HepG2 (cell line): ENCODE data around the gene EIF3J. TPM values are rescaled to one million over a fixed set of nuclear protein-coding genes. Genes with fewer than 3 reads are reported as not detected.

Experiments
- GATA4 ChIP-seq: sonication (generic); IDR thresholded peaks from 2 replicates; pipeline ENCODE4 v1.6.1; 2016; ENCODE audit warnings: antibody characterized with exemption, low read depth, borderline replicate concordance
- HNRNPK ChIP-seq: fragments of 200-400 bp; formaldehyde crosslinking; IDR thresholded peaks from 2 replicates; pipeline ENCODE4 v1.6.1; 2018; ENCODE audit warnings: low read length, low read depth, moderate library complexity, mild to moderate bottlenecking; ENCODE audit not compliant: poor library complexity, severe bottlenecking
- HNRNPLL ChIP-seq: fragments of 200-400 bp; formaldehyde crosslinking; IDR thresholded peaks from 2 replicates; pipeline ENCODE4 v1.6.1; 2017; ENCODE audit warnings: mild to moderate bottlenecking, low read depth, low read length; ENCODE audit not compliant: poor library complexity, severe bottlenecking
- HNRNPUL1 ChIP-seq: fragments of 200-400 bp; formaldehyde crosslinking; IDR thresholded peaks from 2 replicates; pipeline ENCODE4 v1.6.1; 2017; ENCODE audit warnings: low read depth, mild to moderate bottlenecking, low read length, moderate library complexity
- SETDB1 ChIP-seq: sonication (generic); formaldehyde crosslinking; IDR thresholded peaks from 2 replicates; pipeline ENCODE4 v1.5.1; 2020; ENCODE audit warnings: missing genetic modification reagents, mild to moderate bottlenecking, borderline replicate concordance
- SIN3A ChIP-seq: IDR thresholded peaks from 2 replicates; pipeline ENCODE4 v1.6.1; 2011; ENCODE audit warnings: low read depth, mild to moderate bottlenecking, control low read depth, low read length, borderline replicate concordance
- SKI ChIP-seq: fragments of 450-650 bp; IDR thresholded peaks from one replicate; pipeline ENCODE4 v1.6.1; 2018; ENCODE audit warnings: mild to moderate bottlenecking; ENCODE audit not compliant: partially characterized antibody
- SRSF9 ChIP-seq: fragments of 200-400 bp; formaldehyde crosslinking; IDR thresholded peaks from 2 replicates; pipeline ENCODE4 v1.6.1; 2018; ENCODE audit warnings: borderline replicate concordance, mild to moderate bottlenecking, low read depth, low read length; ENCODE audit not compliant: insufficient read depth, poor library complexity, severe bottlenecking
- U2AF1 ChIP-seq: fragments of 200-400 bp; formaldehyde crosslinking; optimal IDR thresholded peaks from 2 replicates; pipeline ENCODE3; 2017; ENCODE audit warnings: mild to moderate bottlenecking, low read depth, low read length
- ZNF260 ChIP-seq: sonication (generic); formaldehyde crosslinking; IDR thresholded peaks from 2 replicates; pipeline ENCODE4 v1.4.0; 2020; ENCODE audit warnings: missing genetic modification reagents, low read depth, mild to moderate bottlenecking, borderline replicate concordance
- ZNF3 ChIP-seq: IDR thresholded peaks from 2 replicates; pipeline ENCODE4 v1.7.0; 2017; ENCODE audit warnings: inconsistent platforms
- ZNF34 ChIP-seq: sonication (generic); formaldehyde crosslinking; IDR thresholded peaks from 2 replicates; pipeline ENCODE4 v1.4.0; 2020; ENCODE audit warnings: mild to moderate bottlenecking, missing genetic modification reagents, borderline replicate concordance
- ZNF569 ChIP-seq: sonication (generic); formaldehyde crosslinking; IDR thresholded peaks from 2 replicates; pipeline ENCODE4 v1.5.0; 2020; ENCODE audit warnings: mild to moderate bottlenecking, missing genetic modification reagents, moderate library complexity, borderline replicate concordance
- ZSCAN22 ChIP-seq: sonication (generic); formaldehyde crosslinking; IDR thresholded peaks from 2 replicates; pipeline ENCODE4 v1.4.0; 2020; ENCODE audit warnings: mild to moderate bottlenecking, missing genetic modification reagents
- ZSCAN30 ChIP-seq: sonication (generic); formaldehyde crosslinking; IDR thresholded peaks from 2 replicates; pipeline ENCODE4 v1.5.0; 2020; ENCODE audit warnings: mild to moderate bottlenecking, missing genetic modification reagents
- polyA plus RNA-seq, 8 experiments: library from polyadenylated mRNA; depleted of rRNA in 3 of 8; stranded (reverse) in 7 of 8; unstranded in 1 of 8; fragments of >200 nt; fragmentation: Illumina TruSeq in 4 of 8; extraction: Trizol in 4 of 8; gene quantifications; 2 replicates each; pipeline versions ENCODE4 v1.2.1 to v1.2.3, GENCODE V29; 2011 to 2016; ENCODE audit warnings: low read depth in 4 of 8, missing spikeins in 1 of 8, mixed read lengths in 1 of 8; ENCODE audit not compliant: insufficient read depth in 1 of 8
- total RNA-seq, 5 experiments: library from RNA; depleted of rRNA; stranded (reverse); fragments of >200 nt; fragmentation: Illumina TruSeq; extraction: Trizol; gene quantifications; 2 replicates each; pipeline ENCODE4 v1.2.3, GENCODE V29; 2016; ENCODE audit warnings: low read depth in 1 of 5
- TF ChIP-seq, protein P1 (sequence below): IDR thresholded peaks from 2 replicates; pipeline ENCODE4 v1.6.1; 2016; ENCODE audit warnings: missing biosample characterization, missing genetic modification reagents, low read depth
- TF ChIP-seq, protein P2 (sequence below): IDR thresholded peaks from 2 replicates; pipeline ENCODE4 v1.6.1; 2012; ENCODE audit warnings: low read depth, low read length, improper control_type of control experiment
- TF ChIP-seq, protein P3 (sequence below): sonication (generic); formaldehyde crosslinking; IDR thresholded peaks from 2 replicates; pipeline ENCODE4 v1.5.0; 2020; ENCODE audit warnings: mild to moderate bottlenecking, missing genetic modification reagents
- TF ChIP-seq, protein P4 (sequence below): sonication (generic); formaldehyde crosslinking; IDR thresholded peaks from 2 replicates; pipeline ENCODE4 v1.8.0; 2023; ENCODE audit warnings: mild to moderate bottlenecking, missing genetic modification reagents
- TF ChIP-seq, protein P5 (sequence below): sonication (generic); formaldehyde crosslinking; IDR thresholded peaks from 2 replicates; pipeline ENCODE4 v1.8.0; 2022; ENCODE audit warnings: missing genetic modification reagents, low read depth, mild to moderate bottlenecking, borderline replicate concordance

The EIF3J gene
- total and polyA plus RNA-seq, 2 of the 13 experiments (the other 11 are each of a cell fraction or from before 2014, with no cell fraction given), result 51.7 to 69.2 TPM

DNA sequence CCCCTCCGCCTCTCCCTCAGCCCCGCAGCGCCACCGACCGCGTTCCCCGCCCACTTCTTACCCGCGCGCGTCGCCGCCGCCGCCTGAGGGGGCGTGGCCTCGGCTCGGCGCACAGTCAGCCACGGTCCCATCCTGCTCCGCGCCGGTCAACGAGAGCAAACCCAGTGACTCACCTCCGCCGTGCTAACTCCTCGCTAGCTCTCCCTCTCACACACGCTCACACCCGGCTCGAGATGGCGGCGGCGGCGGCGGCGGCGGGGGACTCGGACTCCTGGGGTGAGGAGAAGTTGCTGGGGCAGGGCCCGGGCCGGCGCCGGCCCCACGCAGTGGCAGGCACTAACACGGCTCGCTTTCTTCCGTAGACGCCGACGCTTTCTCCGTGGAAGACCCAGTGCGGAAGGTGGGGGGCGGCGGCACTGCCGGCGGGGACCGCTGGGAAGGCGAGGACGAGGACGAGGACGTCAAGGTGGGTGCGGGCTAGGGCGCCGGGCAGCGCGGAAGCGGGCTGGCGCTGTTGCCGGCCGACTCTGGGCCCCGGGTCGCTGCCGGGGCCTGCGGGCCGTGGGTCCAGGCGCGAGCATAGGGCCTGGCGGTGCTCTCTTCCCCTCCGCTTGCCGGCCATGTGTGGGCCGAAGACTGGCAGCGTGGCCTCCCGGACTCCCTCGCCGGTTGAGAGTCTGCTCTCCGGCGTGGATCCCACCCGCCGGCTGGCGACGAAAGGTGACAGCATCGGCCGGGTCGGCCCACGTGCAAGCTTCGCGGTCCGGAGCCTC is at the start of gene EIF3J (continued):
- TF ChIP-seq, protein P1, sequence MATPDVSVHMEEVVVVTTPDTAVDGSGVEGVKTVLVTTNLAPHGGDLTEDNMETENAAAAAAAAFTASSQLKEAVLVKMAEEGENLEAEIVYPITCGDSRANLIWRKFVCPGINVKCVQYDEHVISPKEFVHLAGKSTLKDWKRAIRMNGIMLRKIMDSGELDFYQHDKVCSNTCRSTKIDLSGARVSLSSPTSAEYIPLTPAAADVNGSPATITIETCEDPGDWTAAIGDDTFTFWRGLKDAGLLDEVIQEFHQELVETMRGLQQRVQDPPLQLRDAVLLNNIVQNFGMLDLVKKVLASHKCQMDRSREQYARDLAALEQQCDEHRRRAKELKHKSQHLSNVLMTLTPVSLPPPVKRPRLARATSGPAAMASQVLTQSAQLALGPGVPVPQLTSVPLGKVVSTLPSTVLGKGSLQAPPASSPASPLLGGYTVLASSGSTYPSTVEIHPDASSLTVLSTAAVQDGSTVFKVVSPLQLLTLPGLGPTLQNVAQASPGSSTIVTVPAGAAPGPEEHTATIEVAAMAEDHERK (CRISPR knock-in tag), result peak; percentile 30; the same call in 1 of the 2 replicates
- TF ChIP-seq ZNF34 (peak; percentile 21; the same call in 1 of the 2 replicates), ZNF3 (no peak), HNRNPK (peak; percentile 10), SETDB1 (no peak), ZNF569 (CRISPR knock-in tag) (no peak), SRSF9 (no peak), HNRNPLL (peak; percentile 76), ZSCAN22 (CRISPR knock-in tag) (peak; percentile 42; the same call in 1 of the 2 replicates), U2AF1 (no peak), HNRNPUL1 (no peak), ZSCAN30 (CRISPR knock-in tag) (no peak), ZNF260 (CRISPR knock-in tag) (0 out of 2 replicates have a peak, but pooled peaks have one; percentile 72), GATA4 (no peak; the same call in 1 of the 2 replicates), SIN3A (peak; percentile 55; the same call in 1 of the 2 replicates), SKI (no peak)
- TF ChIP-seq, protein P2, sequence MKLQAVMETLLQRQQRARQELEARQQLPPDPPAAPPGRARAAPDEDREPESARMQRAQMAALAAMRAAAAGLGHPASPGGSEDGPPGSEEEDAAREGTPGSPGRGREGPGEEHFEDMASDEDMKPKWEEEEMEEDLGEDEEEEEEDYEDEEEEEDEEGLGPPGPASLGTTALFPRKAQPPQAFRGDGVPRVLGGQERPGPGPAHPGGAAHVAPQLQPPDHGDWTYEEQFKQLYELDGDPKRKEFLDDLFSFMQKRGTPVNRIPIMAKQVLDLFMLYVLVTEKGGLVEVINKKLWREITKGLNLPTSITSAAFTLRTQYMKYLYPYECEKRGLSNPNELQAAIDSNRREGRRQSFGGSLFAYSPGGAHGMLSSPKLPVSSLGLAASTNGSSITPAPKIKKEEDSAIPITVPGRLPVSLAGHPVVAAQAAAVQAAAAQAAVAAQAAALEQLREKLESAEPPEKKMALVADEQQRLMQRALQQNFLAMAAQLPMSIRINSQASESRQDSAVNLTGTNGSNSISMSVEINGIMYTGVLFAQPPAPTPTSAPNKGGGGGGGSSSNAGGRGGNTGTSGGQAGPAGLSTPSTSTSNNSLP, result no peak
- TF ChIP-seq, protein P3, sequence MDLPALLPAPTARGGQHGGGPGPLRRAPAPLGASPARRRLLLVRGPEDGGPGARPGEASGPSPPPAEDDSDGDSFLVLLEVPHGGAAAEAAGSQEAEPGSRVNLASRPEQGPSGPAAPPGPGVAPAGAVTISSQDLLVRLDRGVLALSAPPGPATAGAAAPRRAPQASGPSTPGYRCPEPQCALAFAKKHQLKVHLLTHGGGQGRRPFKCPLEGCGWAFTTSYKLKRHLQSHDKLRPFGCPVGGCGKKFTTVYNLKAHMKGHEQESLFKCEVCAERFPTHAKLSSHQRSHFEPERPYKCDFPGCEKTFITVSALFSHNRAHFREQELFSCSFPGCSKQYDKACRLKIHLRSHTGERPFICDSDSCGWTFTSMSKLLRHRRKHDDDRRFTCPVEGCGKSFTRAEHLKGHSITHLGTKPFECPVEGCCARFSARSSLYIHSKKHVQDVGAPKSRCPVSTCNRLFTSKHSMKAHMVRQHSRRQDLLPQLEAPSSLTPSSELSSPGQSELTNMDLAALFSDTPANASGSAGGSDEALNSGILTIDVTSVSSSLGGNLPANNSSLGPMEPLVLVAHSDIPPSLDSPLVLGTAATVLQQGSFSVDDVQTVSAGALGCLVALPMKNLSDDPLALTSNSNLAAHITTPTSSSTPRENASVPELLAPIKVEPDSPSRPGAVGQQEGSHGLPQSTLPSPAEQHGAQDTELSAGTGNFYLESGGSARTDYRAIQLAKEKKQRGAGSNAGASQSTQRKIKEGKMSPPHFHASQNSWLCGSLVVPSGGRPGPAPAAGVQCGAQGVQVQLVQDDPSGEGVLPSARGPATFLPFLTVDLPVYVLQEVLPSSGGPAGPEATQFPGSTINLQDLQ (CRISPR knock-in tag), result peak; percentile 62; the same call in 1 of the 2 replicates
- TF ChIP-seq, protein P4, sequence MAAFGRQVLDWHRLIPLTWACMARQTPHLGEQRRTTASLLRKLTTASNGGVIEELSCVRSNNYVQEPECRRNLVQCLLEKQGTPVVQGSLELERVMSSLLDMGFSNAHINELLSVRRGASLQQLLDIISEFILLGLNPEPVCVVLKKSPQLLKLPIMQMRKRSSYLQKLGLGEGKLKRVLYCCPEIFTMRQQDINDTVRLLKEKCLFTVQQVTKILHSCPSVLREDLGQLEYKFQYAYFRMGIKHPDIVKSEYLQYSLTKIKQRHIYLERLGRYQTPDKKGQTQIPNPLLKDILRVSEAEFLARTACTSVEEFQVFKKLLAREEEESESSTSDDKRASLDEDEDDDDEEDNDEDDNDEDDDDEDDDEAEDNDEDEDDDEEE (CRISPR knock-in tag), result no peak
- TF ChIP-seq, protein P5, sequence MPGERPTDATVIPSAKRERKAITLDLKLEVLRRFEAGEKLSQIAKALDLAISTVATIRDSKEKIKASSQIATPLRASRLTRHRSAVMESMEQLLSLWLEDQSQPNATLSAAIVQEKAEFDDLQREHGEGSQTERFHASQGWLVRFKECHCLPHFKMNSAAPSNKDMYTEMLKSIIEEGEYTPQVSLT (CRISPR knock-in tag), result no peak
